GM23338 (cell line): Measurements from ENCODE around the gene PPM1L. TPM values are rescaled to one million over a fixed set of nuclear protein-coding genes. Genes with fewer than 3 reads are reported as not detected.

Source experiments
- ATAC-seq: fragments of 200-7000 bp; cut with Tn5 transposase; 3 replicates; pipeline ENCODE4 v1.9.1; 2020
- DNase-seq: peaks from one replicate; pipeline ENCODE4 v3.0.0-alpha.2; 2015; ENCODE audit warnings: low spot score
- H2AFZ ChIP-seq: fragments of 200-600 bp; sonication (generic); 2 replicates; pipeline ENCODE4 v1.8.0; 2016; ENCODE audit warnings: antibody characterized with exemption, mild to moderate bottlenecking, moderate library complexity
- H3F3A ChIP-seq: fragments of 200-600 bp; sonication (generic); replicated peaks from 2 replicates; pipeline ENCODE4 v1.8.0; 2017; ENCODE audit warnings: antibody characterized with exemption, mixed run types, low read depth
- H3K27ac ChIP-seq: fragments of 200-600 bp; sonication (generic); 2 replicates; pipeline ENCODE4 v1.6.1; 2016; ENCODE audit warnings: low read depth
- H3K27me3 ChIP-seq: fragments of 200-600 bp; sonication (generic); 2 replicates; pipeline ENCODE4 v1.8.0; 2016; ENCODE audit warnings: mild to moderate bottlenecking, mixed run types, moderate library complexity; ENCODE audit not compliant: insufficient read depth
- H3K36me3 ChIP-seq: fragments of 200-600 bp; sonication (generic); 2 replicates; pipeline ENCODE4 v1.8.0; 2016; ENCODE audit warnings: mild to moderate bottlenecking; ENCODE audit not compliant: insufficient read depth
- H3K4me1 ChIP-seq: fragments of 200-600 bp; sonication (generic); 2 replicates; pipeline ENCODE4 v1.8.0; 2016; ENCODE audit warnings: mild to moderate bottlenecking, moderate library complexity; ENCODE audit not compliant: insufficient read depth
- H3K4me2 ChIP-seq: fragments of 200-600 bp; sonication (generic); 2 replicates; pipeline ENCODE4 v1.7.1; 2017; ENCODE audit warnings: mixed run types
- H3K4me3 ChIP-seq: fragments of 200-600 bp; sonication (generic); 2 replicates; pipeline ENCODE4 v1.6.1; 2016; ENCODE audit warnings: mixed run types
- H3K79me2 ChIP-seq: fragments of 200-600 bp; sonication (generic); replicated peaks from 2 replicates; pipeline ENCODE4 v1.8.0; 2017; ENCODE audit warnings: mild to moderate bottlenecking; ENCODE audit not compliant: insufficient read depth
- H3K9me2 ChIP-seq: fragments of 200-600 bp; sonication (generic); 2 replicates; pipeline ENCODE4 v1.8.0; 2017; ENCODE audit not compliant: insufficient read depth
- H4K20me1 ChIP-seq: fragments of 200-600 bp; sonication (generic); replicated peaks from 2 replicates; pipeline ENCODE4 v1.8.0; 2017; ENCODE audit warnings: mild to moderate bottlenecking; ENCODE audit not compliant: insufficient read depth
- H3K27ac Mint-ChIP-seq: 2 replicates; pipeline ENCODE4 v1.8.0; 2020; ENCODE audit warnings: inconsistent platforms, mild to moderate bottlenecking, moderate library complexity, mixed read lengths
- H3K27me3 Mint-ChIP-seq: 3 replicates; pipeline ENCODE4 v1.8.0; 2022; ENCODE audit warnings: low read depth, mild to moderate bottlenecking, moderate library complexity, mixed read lengths, inconsistent platforms; ENCODE audit not compliant: insufficient read depth, poor library complexity
- H3K36me3 Mint-ChIP-seq: 3 replicates; pipeline ENCODE4 v1.8.0; 2021; ENCODE audit warnings: low read depth, mild to moderate bottlenecking, inconsistent platforms, moderate library complexity, mixed read lengths
- H3K4me1 Mint-ChIP-seq: 3 replicates; pipeline ENCODE4 v1.8.0; 2020; ENCODE audit warnings: mild to moderate bottlenecking, inconsistent platforms, mixed read lengths
- H3K4me3 Mint-ChIP-seq: 3 replicates; pipeline ENCODE4 v1.8.0; 2021; ENCODE audit warnings: moderate library complexity, mild to moderate bottlenecking, inconsistent platforms, mixed read lengths
- H3K9me3 Mint-ChIP-seq: 3 replicates; pipeline ENCODE4 v1.8.0; 2020; ENCODE audit warnings: moderate library complexity, mild to moderate bottlenecking, inconsistent platforms, mixed read lengths
- EZH2 ChIP-seq: fragments of 200-600 bp; sonication (generic); IDR thresholded peaks from one replicate; pipeline ENCODE4 v1.8.0; 2017; ENCODE audit warnings: antibody characterized with exemption, mild to moderate bottlenecking, low read depth; ENCODE audit not compliant: unreplicated experiment
- REST ChIP-seq: IDR thresholded peaks from one replicate; pipeline ENCODE4 v1.6.1; 2018; ENCODE audit warnings: antibody characterized with exemption; ENCODE audit not compliant: unreplicated experiment
- ZNF114 ChIP-seq: fragments of 250-450 bp; sonication (Bioruptor Pico); IDR thresholded peaks from 2 replicates; pipeline ENCODE4 v1.5.0; 2020; ENCODE audit warnings: mild to moderate bottlenecking, moderate library complexity
- ZNF462 ChIP-seq: fragments of 250-450 bp; sonication (Bioruptor Pico); IDR thresholded peaks from 2 replicates; pipeline ENCODE4 v1.5.0; 2020; ENCODE audit warnings: mild to moderate bottlenecking, moderate library complexity
- polyA plus RNA-seq: library from polyadenylated mRNA; unstranded; fragments of >200 nt; fragmentation: Nextera tagmentation; extraction: Ambion mirVana; gene quantifications from 2 replicates; pipeline ENCODE4 v1.2.1, GENCODE V29; 2016
- total RNA-seq: library from RNA; depleted of rRNA; stranded (reverse); fragments of >200 nt; shearing (Covaris generic); gene quantifications from 2 replicates; pipeline ENCODE4 v1.2.3, GENCODE V29; 2014
- TF ChIP-seq, protein P1 (sequence below), 2 experiments: fragments of 200-600 bp in 1 of 2; sonication (generic) in 1 of 2; conservative IDR thresholded peaks; 2 replicates each; pipeline versions ENCODE4 v1.5.1 to v1.6.1; 2016 to 2017; ENCODE audit warnings: antibody characterized with exemption in 2 of 2, low read depth in 2 of 2, mild to moderate bottlenecking in 2 of 2, moderate library complexity in 1 of 2

PPM1L gene
- total and polyA plus RNA-seq, 2 experiments from 2014 or later, result 3.9 to 26.4 TPM

GRCh38 chr3:160879859-160880258 is 123.8 kb downstream of the PPM1L start:
- peaks cover 2% of the 10 kb centered on the region; the same call in 2 of the 3 replicates for H3K4me1 Mint-ChIP-seq
- no peak for ATAC-seq
- H3K27me3 Mint-ChIP-seq, result peaks cover 1% of the 10 kb centered on the region
- H3K79me2 ChIP-seq, result no peaks in the 10 kb centered on the region
- peaks cover 5% of the 10 kb centered on the region; the same call in 1 of the 2 replicates for H3K9me2 ChIP-seq
- no peaks in the 10 kb centered on the region for H4K20me1 ChIP-seq
- TF ChIP-seq, protein P1, sequence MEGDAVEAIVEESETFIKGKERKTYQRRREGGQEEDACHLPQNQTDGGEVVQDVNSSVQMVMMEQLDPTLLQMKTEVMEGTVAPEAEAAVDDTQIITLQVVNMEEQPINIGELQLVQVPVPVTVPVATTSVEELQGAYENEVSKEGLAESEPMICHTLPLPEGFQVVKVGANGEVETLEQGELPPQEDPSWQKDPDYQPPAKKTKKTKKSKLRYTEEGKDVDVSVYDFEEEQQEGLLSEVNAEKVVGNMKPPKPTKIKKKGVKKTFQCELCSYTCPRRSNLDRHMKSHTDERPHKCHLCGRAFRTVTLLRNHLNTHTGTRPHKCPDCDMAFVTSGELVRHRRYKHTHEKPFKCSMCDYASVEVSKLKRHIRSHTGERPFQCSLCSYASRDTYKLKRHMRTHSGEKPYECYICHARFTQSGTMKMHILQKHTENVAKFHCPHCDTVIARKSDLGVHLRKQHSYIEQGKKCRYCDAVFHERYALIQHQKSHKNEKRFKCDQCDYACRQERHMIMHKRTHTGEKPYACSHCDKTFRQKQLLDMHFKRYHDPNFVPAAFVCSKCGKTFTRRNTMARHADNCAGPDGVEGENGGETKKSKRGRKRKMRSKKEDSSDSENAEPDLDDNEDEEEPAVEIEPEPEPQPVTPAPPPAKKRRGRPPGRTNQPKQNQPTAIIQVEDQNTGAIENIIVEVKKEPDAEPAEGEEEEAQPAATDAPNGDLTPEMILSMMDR (conservative IDR thresholded peaks at IDR 0.05; ENCODE audit: low read depth in 2 of 2), result no peak
- TF ChIP-seq EZH2 (no peak), ZNF462 (CRISPR knock-in tag) (no peak), REST (no peak), ZNF114 (CRISPR knock-in tag) (no peak)
- no peak overlapping the region for H3K4me3 Mint-ChIP-seq
- H3K27me3 ChIP-seq, result no peaks in the 10 kb centered on the region
- H2AFZ ChIP-seq, result no peak overlapping the region
- no peak overlapping the region for H3K4me2 ChIP-seq
- DNase-seq, result no peak
- no peaks in the 10 kb centered on the region for H3K36me3 Mint-ChIP-seq
- no peaks in the 10 kb centered on the region for H3K36me3 ChIP-seq
- H3K4me1 ChIP-seq, result no peaks in the 10 kb centered on the region
- H3K27ac ChIP-seq, result no peak overlapping the region
- H3F3A ChIP-seq, result no peaks in the 10 kb centered on the region
- H3K9me3 Mint-ChIP-seq, result no peaks in the 10 kb centered on the region; the same call in 2 of the 3 replicates
- no peak overlapping the region for H3K27ac Mint-ChIP-seq
- H3K4me3 ChIP-seq, result no peak overlapping the region
